T-helper 2 cell (primary cell): ENCODE results near the gene MRPL1.

Experiments used
- DNase-seq, 5 experiments: peaks; one replicate each; pipeline versions ENCODE4 v3.0.0 to v3.0.0-alpha.2; 2012 to 2022
- total RNA-seq, 2 donors: gene quantifications; one replicate each; lab custom pipeline; 2026; lab: John Stamatoyannopoulos, UW

The MRPL1 gene
- 10.6 to 21.5 reads per million in 2 donors for total RNA-seq

DNA sequence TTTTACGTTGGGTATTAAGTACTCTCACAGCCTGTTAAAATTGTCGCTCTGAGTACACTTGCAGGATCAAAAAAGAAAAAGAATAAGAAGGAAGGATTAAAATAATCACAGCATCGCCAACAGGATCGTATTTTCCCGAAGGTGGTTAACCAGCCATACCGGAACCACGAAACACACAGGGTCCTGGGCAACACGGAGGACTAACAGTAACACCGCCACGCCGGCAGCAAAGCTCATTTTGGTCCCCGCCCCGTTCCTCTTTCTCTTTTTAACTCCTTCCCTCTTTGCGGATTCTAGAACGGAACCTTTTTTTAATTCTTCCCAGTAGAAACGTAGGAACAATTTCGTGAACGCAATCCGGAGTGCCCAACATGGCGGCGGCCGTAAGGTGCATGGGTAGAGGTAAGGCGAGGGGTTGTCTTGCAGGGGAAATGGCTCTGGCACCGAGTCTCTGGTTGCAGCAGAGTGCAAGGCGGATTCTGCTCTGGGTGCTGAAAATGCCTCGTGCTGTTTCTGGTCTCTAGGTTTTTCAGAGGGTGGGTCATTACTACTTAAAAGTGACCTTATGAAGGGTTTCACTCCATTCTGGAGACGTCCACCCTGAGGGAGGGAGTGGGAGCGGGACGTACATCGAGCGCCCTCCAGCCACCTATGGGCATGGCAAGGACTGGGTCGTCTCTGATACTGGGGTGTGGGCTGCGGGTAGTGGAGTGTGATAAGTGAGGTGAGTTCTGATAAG lies at the start of gene MRPL1:
Gene MRPL1, plus strand, starts transcription at position 353 of the 739 bp plus-strand sequence. Its CDS starts 19 bp downstream, at position 372.
- peak; percentile 59 to 98 (median 84) for DNase-seq

DNA sequence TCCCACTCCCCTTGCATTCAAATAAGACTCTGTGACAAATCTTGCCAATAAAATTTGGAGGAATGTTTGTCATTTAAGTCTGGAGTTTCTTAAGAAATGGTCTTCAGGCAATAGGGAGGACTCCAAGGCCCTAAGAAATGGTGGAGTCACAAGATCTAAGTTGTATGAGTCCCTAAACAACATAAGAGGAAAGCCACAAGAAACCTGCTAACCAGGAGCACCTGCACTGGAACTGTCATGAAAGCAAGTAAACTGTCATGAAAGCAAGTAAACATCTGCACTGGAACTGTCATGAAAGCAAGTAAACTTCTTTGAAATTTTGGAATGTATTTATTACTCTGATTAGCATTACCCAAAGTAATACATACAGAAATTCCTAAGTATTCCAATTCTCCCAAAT lies 47.0 kb upstream of the MRPL1 start:
- peak in 1 of 5 experiments; percentile 23 for DNase-seq

DNA sequence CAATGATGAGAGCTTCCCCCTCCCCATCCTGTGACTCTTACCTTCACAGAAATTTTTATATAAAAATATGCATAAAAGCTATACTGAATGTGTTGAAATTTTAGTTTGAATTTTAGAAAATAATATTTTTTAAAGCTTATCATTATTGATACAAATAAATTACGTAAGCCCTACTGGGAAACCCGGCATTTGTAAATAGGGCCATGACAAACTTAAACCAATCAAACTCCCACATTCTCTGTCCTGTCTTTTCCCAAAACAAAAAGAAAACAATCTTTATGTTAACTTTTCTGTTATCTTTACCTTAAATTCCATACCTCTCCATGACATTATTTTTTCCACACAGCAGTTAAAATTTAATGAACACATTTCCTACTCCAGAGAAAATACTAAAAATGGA lies 46.1 kb upstream of the MRPL1 start:
- DNase-seq = no peak

DNA sequence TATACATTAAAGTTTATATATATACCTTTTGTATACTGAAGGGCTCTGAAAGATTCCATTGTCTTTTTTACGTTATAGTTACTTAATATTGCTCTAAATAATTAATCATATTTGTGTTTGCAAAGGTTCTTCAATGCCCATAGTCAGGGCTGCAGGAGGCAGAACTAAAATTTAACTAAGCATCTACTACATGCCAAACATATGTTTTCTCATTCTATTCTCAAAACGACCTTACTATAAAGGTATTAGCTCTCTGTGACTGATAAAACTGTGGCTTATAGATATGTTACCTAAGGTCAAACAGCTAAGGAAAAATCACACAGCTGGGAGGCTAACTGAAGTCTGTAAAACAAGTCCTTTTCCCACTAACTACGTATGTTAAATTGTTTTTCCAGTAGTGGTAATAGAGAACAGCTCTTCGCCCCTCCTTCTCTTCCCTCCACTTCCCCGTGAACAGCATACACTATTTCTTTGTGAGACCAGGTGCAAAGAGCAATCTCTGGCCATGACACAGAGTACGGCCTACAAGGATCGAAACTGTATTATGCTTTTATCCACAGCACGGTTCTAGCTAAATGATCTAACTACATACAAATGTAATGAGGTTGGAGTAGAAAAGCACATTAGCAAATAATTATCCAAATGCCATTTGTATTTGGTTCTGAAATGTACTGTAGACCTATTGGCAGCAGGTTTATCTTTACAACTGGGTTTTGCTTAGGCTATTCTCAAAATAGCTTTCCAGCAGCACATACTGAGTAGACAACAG lies 45.1 kb upstream of the MRPL1 start:
- DNase-seq = peak in 1 of 5 experiments; percentile 36

DNA sequence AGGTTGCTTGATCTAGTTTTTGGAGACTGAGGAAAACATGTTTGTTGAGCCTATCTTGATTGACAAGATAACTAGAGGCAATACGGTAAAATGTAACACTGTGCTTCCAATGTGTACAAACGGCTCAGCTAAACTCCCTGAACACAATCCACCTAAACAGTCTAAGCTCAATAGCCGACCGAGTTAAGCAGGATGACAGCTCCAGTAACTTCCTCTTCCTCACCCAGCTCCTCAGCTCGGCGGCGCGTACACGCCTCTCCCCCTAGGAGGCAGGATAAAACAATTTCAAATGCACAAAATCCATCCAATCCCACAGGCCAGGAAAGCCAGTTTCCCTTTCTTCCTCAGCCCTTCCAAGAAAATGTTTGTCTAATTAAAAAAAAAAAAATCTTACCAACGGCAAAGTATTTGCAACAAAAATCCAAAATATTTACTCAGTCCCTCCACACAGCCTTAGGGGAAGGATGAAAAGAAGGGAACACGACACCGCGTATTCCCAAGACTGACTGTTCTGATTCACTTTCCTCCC lies 44.5 kb upstream of the MRPL1 start:
- peak; percentile 13 to 69 (median 39) for DNase-seq

DNA sequence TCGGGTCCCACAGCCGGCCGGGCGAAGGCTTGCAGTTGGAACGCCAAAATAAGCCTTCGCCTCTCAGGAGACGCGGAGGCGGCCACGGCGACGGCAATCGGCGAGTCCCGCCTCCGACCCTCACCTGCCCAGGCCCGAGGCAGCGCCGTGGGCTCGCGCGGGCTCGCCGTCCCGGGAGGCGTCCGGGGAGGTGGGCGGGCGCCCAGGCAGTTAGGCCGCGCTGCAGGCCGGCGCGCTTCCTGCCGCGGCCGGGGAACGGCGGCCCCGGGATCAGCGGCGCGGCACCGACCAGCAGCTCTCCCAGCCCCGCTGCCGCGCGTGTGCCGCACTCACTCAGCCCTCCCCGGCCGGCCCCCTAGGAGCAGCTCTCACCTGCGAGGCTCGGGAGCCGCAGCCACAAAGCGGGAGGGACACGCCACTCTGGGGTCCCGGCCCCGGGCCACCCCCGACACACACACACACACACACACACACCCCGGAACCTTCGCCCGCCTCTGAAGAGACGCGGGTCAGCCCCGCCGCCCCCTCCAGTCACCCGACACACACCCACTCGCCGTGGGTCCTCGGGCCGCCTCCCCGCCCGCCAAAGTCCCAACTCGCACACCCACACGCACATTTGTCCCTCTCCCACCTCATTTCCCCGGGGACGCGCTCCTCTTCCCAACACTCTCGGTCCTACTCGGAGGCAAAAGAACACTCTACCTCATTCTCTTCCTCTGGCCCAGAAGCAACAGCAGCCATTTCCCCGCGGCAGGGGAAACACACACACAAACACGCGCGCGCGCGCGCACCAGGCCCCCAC lies 43.8 kb upstream of the MRPL1 start, which contains the start of gene CNOT6L:
Gene CNOT6L, minus strand, starts transcription at position 767 of the 802 bp plus-strand sequence. Its CDS starts 60 bp downstream, at position 707.
- peak; percentile 73 to 89 (median 73) for DNase-seq

DNA sequence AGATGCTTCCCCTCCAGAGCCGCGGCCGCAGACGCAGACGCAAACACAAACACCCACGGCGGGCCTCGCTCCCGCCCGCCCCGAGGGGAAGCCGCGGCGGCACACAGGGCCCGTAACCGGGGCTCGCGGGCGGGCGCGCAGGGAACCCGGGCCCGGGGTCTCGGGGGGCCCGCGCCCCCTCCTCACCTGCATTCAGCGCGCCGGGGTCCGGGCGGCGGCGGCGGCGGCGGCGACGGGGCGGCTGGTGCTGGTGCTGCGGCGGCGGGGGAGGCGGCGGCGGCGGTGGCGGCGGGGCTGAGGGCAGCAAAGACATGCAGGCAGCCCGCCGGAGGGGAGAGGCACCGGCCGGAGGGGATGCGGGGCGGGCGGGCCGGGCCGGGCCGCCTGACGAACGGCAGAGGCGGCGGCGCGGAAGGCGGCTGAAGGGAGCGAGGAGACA lies 43.2 kb upstream of the MRPL1 start:
- peak in 1 of 5 experiments; percentile 88 for DNase-seq

DNA sequence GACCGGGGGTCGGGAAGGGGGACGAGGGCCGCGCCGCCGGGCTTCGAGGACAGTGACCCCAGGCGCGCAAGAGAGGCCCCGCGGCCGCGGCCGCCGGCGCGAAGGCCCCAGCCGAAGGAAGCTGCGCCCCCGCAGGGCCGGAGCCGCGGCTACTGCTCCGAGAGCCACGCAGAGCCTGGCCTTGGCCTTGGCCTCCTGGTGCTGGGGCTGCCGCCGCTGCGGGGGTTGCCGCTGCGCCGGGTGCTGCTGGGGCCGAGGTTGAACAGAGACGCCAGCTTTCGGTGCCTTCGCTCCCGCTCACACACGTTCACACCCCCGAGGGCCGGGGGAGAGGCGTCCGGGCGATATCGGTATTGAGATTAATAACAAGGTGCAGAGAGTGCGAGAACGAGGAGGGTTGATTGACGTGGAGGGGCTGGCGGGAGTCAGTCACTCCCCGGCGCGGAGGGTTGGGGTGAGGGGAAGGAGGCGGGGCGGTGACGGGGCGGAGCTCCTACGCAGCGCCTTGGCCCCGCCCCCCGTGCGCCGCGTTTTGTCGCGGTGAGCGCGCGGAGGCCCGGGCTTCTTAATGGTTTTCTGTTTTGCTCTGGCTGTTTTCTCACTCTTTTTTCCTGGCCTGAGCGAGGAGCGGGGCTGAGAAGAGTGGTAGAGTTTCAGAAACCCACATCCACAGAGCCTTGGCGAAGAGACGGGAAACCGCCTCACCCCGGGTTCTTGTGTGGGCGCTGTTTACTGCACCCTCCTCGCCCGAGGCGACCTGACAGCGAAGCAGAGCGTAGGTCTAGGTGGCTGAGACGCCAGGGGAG lies 42.6 kb upstream of the MRPL1 start:
- DNase-seq = peak; percentile 89 to 96 (median 94)

DNA sequence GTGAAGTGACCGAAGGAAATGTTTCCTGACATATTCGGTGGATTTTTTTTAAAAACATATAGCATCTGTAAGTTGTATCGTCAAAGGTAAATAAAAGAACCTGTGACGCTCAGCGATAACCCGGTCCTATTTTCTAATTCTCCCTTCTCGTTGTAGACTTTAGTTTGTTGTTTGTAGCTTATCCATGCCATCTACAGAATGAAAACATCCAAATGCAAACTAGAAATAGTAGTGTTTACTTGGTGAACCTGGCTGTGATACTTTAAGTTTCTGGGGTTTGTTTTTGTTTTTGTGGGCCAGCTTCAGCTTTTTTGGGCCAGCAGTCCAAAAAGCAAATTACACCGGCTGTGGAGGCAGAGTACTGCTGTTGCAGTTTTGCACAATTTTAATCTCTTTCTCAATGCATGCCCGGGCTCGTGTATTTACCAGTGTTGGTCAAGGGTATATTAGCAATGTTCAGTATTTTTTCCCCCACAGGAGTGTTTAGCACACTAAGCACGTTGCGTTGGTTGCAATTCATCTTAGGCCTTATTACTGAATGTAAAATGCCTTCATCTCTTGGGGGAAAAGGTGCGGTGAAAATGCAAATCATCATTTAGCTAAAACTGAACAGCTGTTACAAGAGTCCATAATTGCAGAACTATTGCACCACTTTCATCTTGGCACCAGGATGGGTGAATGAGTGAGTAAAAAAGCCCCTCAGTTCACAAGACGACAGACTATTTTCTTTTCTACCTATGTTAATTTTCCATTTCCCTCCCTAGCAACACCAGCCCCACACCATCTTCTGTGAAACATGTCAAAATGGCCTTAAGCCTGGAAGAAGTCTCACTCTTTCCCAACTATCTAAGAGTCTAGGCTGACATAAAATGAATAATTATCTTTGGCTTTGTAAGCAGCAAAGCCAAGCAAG lies 41.7 kb upstream of the MRPL1 start:
- peak in 1 of 5 experiments; percentile 52 for DNase-seq

DNA sequence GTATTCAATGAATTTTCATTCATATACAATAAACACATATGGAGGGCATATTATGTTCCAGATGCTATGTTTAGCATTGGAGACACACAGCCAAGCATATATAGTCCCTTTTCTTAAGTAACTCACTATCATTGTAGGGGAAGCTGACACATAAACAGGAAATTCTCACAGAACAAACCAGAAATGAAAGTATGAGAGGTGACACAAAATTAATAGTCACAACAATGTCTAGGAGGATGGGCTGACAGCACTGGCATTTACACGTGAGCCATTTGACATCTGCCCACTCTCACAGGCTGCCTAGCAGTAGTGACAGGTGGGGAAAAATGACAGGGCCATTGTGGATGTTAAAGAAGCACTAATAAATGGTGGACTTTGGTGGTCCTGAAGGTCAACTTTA lies 40.9 kb upstream of the MRPL1 start:
- DNase-seq = peak in 3 of 5 experiments; percentile 24 to 90 (median 57)

DNA sequence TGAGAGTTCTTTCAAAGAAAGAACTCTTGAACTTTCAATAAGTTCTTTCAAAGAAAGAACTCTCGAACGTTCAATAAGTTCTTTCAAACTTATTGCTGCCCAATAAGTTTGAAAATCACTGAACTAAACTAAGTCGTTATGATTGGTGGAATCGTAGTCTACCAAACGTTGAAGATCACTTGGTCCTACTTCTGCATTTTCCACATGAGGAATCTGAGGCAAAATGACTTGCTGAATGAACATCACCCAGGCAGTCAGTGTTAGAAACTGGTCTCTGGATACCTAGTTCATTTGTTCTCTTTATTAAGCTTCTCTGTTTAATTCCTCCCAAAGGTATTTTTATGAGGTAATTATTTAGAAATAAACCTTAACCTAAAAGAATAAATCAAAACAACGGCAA lies 36.4 kb upstream of the MRPL1 start:
- DNase-seq = no peak

DNA sequence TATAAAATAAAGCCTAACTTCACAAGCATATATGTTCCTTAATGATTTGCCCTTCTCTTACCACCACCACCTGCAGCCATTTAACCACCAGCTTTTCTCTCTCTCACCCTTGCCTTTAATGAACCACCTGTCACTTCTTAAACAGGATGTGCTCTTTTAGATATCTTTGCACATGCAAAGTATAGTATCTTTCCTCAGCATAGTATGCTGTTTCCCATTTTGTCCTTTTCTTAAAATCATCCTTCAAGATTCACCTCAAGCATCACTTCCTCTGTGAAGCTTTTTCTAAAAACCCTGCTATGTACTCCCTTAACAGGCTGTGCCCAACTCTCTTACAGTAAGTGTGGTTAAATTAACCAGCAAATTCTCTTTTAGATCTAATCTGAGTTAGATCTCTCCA lies 35.3 kb upstream of the MRPL1 start:
- peak in 2 of 5 experiments; percentile 38 to 68 for DNase-seq

DNA sequence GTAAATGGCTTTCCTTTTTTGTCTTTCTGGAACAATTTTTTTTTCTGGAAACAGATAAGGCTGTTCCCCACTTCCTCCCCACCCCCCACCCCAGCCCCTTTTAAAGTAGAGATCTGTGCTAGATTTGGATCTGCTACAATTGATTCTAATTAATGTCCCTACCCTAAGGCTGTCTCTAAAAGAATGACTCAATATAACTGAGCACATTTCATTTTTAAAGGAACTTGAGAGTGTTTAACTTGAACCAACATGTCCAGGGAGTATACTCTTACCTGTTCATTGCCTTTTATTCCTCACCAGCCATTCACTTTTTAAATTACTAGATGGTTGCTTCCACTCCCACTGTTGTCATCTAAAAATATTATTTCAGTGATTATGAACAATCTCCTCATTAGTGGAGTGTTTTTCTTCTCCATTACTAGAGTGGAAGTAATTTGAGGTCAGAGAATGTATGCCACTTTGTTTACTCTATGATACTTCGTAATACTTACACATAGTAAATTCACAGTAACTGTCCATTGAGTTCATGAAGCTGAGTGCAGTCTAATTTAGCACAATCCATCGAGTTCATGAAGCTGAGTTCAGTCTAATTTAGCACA lies 29.4 kb upstream of the MRPL1 start:
- DNase-seq = no peak

DNA sequence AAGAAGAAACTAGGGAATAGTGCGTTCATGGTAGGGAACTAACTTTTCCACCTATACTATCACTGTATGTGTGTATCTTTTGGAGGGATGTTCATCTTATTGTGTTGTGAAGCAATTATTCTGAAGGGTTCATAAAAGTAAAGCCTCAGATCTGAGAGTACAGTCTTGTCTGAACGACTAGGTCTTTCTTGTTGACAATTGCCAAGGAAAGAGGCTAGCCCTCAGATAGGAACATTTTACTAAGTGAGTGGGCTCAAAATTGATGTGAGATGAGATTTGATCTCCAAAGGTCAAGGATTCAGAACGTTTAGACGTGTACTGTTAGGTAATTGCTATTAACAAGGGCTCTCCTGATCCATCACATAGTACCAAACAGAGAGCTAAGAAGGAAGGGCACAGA lies 28.2 kb upstream of the MRPL1 start:
- DNase-seq = no peak

DNA sequence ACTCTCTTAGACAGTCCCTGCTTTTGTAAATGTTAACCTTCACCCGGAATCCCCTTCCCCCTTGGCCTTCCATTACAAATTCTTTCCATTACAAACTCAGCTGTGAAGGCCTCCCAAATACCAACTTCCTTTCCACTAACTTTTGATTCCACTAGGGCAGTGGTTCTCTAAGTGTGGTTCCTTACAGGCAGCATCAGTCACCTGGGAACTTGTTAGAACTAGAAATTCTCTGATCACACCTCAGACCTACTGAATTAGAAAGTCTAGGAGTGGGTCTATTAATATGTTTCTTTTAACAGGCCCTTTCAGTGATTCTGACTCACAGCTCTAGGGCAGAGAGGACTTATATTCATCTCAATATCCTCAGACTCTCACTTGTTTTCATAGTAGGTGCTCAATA lies 19.0 kb upstream of the MRPL1 start:
- no peak for DNase-seq

DNA sequence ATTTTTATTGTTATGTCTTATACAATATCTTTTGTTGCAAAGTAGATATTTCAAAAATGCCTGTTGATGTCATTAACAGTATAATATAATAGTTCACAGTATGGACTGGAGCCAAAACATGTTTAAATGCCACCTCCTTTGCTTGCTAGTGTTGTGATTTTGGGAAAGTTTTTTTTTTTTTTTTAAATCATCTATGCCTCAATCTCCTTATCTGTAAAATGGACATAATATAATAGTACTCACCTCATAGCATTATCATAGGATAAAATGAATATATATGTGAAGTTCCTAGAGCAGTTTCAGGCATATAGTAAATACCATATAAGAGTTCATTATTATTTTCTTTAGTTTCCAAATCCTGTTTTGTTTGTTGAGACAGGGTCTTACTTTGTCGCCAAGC lies 18.3 kb upstream of the MRPL1 start:
- no peak for DNase-seq

DNA sequence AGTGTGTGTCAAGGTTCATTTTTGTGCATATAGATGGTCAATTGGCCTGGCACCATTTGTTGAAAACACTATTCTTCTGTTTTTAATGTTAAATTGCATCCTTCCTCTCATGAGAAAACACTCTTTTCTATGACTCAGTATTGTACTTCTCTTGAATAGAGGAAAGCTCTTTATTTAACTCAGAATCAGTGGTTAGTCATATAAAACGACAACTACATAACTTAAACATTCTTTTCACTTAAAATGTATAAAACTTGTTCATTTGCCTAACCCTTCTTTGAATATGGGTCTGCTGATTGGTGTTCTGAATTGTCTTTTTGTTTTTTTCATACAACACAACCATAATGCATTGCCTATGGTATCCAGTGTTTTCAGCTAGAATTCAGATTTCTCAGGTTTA lies 17.2 kb upstream of the MRPL1 start:
- DNase-seq = peak in 1 of 5 experiments; percentile 51

DNA sequence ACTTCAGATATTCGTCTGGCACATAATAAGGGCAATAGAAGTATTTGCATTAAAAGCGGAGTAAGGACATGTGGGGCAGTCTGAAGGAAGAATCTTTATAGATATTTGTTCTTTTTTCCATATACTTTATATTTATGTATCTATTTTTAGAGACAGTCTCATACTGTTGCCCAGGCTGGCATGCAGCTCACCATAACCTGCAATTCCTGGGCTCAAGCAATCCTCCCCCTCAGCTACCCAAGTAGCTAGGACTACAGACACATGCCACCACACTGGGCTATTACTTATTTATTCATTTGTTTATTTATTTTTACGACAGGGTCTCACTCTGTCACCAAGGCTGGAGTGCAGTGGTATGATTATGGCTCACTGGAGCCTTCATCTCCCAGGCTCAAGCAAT lies 16.7 kb upstream of the MRPL1 start:
- DNase-seq = no peak

DNA sequence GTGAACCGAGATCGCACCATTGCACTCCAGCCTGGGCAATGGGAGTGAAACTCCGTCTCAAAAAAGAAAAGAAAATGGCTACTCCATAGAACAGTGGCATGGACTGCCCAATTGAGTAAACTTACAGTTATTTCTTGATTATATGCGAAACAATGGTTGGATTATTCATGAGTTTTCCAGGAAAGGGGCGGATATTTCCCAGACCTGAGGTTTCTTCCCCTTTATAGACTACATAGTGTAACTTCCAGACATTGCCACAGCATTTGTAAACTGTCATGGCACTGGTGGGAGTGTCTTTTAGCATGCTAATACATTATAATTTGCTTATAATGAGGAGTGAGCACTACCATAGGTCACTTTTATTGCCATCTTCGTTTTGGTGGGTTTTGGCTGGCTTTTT lies 14.1 kb upstream of the MRPL1 start:
- no peak for DNase-seq
